Measurements from ENCODE around the gene SERPINB10.
A peak's percentile ranks its signal among the peaks of the same experiment; 100 is the strongest.

DNA sequence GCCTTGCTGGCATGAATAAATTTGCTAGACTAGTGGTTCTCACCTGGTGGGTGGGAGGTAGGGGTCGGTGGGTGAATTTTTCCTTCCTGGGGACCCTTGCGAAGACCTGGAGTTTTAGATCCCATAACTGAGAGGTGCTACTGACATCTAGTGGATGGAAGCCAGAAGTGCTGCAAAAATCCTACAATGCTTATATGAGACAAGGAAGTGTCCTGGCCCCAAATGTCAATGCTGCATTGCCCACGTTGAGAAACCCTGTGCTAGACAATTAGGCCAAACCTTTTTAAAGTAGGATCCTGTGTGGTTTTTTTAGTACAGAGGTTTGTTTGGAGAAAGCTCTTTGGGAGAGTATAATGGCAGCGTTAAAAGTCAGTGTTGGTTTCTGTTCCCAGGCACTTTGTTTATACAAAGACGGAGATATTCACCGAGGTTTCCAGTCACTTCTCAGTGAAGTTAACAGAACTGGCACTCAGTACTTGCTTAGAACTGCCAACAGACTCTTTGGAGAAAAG is 71.7 kb downstream of the SERPINB10 start:
- TF ChIP-seq, protein P1, sequence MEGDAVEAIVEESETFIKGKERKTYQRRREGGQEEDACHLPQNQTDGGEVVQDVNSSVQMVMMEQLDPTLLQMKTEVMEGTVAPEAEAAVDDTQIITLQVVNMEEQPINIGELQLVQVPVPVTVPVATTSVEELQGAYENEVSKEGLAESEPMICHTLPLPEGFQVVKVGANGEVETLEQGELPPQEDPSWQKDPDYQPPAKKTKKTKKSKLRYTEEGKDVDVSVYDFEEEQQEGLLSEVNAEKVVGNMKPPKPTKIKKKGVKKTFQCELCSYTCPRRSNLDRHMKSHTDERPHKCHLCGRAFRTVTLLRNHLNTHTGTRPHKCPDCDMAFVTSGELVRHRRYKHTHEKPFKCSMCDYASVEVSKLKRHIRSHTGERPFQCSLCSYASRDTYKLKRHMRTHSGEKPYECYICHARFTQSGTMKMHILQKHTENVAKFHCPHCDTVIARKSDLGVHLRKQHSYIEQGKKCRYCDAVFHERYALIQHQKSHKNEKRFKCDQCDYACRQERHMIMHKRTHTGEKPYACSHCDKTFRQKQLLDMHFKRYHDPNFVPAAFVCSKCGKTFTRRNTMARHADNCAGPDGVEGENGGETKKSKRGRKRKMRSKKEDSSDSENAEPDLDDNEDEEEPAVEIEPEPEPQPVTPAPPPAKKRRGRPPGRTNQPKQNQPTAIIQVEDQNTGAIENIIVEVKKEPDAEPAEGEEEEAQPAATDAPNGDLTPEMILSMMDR (IDR thresholded peaks at IDR 0.05 in 2 of 3, conservative IDR thresholded peaks at IDR 0.05 in 1 of 3; ENCODE audit: borderline replicate concordance in 1 of 3, insufficient read depth in 1 of 3, low read depth in 2 of 3, low read length in 2 of 3), result peak; percentile 45 to 95 (median 89); a peak in 5 of 6 replicates
- TF ChIP-seq POLR2A (IDR thresholded peaks at IDR 0.05; ENCODE audit: borderline replicate concordance, extremely low read depth, insufficient read depth, insufficient read length), result no peak
- TF ChIP-seq SIN3A (IDR thresholded peaks at IDR 0.05; ENCODE audit: low read depth), result no peak
- TF ChIP-seq, protein P2, sequence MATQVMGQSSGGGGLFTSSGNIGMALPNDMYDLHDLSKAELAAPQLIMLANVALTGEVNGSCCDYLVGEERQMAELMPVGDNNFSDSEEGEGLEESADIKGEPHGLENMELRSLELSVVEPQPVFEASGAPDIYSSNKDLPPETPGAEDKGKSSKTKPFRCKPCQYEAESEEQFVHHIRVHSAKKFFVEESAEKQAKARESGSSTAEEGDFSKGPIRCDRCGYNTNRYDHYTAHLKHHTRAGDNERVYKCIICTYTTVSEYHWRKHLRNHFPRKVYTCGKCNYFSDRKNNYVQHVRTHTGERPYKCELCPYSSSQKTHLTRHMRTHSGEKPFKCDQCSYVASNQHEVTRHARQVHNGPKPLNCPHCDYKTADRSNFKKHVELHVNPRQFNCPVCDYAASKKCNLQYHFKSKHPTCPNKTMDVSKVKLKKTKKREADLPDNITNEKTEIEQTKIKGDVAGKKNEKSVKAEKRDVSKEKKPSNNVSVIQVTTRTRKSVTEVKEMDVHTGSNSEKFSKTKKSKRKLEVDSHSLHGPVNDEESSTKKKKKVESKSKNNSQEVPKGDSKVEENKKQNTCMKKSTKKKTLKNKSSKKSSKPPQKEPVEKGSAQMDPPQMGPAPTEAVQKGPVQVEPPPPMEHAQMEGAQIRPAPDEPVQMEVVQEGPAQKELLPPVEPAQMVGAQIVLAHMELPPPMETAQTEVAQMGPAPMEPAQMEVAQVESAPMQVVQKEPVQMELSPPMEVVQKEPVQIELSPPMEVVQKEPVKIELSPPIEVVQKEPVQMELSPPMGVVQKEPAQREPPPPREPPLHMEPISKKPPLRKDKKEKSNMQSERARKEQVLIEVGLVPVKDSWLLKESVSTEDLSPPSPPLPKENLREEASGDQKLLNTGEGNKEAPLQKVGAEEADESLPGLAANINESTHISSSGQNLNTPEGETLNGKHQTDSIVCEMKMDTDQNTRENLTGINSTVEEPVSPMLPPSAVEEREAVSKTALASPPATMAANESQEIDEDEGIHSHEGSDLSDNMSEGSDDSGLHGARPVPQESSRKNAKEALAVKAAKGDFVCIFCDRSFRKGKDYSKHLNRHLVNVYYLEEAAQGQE (IDR thresholded peaks at IDR 0.05; ENCODE audit: low read depth), result no peak
- no peak for TF ChIP-seq ZNF274 (IDR thresholded peaks at IDR 0.05; ENCODE audit: low read depth, low read length)
- TF ChIP-seq RAD21 (IDR thresholded peaks at IDR 0.05; ENCODE audit: low read depth), result peak; percentile 62
- no peak for TF ChIP-seq SRF (IDR thresholded peaks at IDR 0.05; ENCODE audit: low read depth)
- TF ChIP-seq EZH2 (IDR thresholded peaks at IDR 0.05), result no peak
- TF ChIP-seq, protein P3, sequence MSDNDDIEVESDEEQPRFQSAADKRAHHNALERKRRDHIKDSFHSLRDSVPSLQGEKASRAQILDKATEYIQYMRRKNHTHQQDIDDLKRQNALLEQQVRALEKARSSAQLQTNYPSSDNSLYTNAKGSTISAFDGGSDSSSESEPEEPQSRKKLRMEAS (IDR thresholded peaks at IDR 0.05), result no peak
- no peak for TF ChIP-seq JUND (IDR thresholded peaks at IDR 0.05)
